SK-N-SH (cell line): ENCODE results near the gene CFAP97. TPM values are rescaled to one million over a fixed set of nuclear protein-coding genes. Genes with fewer than 3 reads are reported as not detected.

ENCODE experiments used
- CTCF ChIA-PET: fragments of 300-600, 350-600 bp; formaldehyde crosslinking; extraction: SDS; loops from one replicate; lab custom pipeline; 2021; lab: Yijun Ruan, JAX
- POLR2A ChIA-PET: fragments of 350-600 bp; sonication (Branson Sonifier 250); formaldehyde crosslinking; extraction: SDS; loops from one replicate; lab custom pipeline; 2020; ENCODE audit warnings: antibody characterized with exemption, inconsistent platforms; lab: Yijun Ruan, JAX
- DNase-seq: peaks from one replicate; pipeline ENCODE4 v3.0.0; 2012
- H2AFZ ChIP-seq: fragments of 200-600 bp; sonication (generic); 2 replicates; pipeline ENCODE4 v1.8.1; 2016; ENCODE audit warnings: antibody characterized with exemption, mild to moderate bottlenecking, low read depth
- H3F3A ChIP-seq: fragments of 200-600 bp; sonication (generic); replicated peaks from 2 replicates; pipeline ENCODE3; 2016; ENCODE audit warnings: antibody characterized with exemption, mild to moderate bottlenecking; ENCODE audit not compliant: insufficient read depth
- H3K27ac ChIP-seq, 2 experiments: fragments of 200-500 bp in 1 of 2; fragments of 200-600 bp in 1 of 2; sonication (Bioruptor generic) in 1 of 2; sonication (generic), shearing (Covaris generic) in 1 of 2; 2 replicates each; pipeline versions ENCODE4 v1.5.1 to v1.6.1; 2014 to 2016; ENCODE audit warnings: low read depth in 2 of 2, inconsistent platforms in 1 of 2, low read length in 1 of 2, mild to moderate bottlenecking in 1 of 2, mixed read lengths in 1 of 2
- H3K27me3 ChIP-seq: fragments of 200-600 bp; sonication (generic), shearing (Covaris generic); 2 replicates; pipeline ENCODE4 v1.6.1; 2016; ENCODE audit warnings: mixed run types; ENCODE audit not compliant: insufficient read depth
- H3K36me3 ChIP-seq, 2 experiments: fragments of 200-500 bp in 1 of 2; fragments of 200-600 bp in 1 of 2; sonication (Bioruptor generic) in 1 of 2; sonication (generic) in 1 of 2; replicated peaks in 1 of 2; 2 replicates each; pipeline versions ENCODE3 to v1.5.1; 2014 to 2016; ENCODE audit warnings: low read length in 1 of 2, mild to moderate bottlenecking in 1 of 2; ENCODE audit not compliant: insufficient read depth in 2 of 2, control insufficient read depth in 1 of 2
- H3K4me1 ChIP-seq, 2 experiments: fragments of 200-500 bp in 1 of 2; fragments of 200-600 bp in 1 of 2; sonication (Bioruptor generic) in 1 of 2; sonication (generic), shearing (Covaris generic) in 1 of 2; 2 replicates each; pipeline versions ENCODE4 v1.5.1 to v1.6.1; 2014 to 2016; ENCODE audit warnings: low read depth in 1 of 2, low read length in 1 of 2, mixed run types in 1 of 2; ENCODE audit not compliant: insufficient read depth in 2 of 2, control insufficient read depth in 1 of 2
- H3K4me2 ChIP-seq: fragments of 200-600 bp; sonication (generic), shearing (Covaris generic); 2 replicates; pipeline ENCODE4 v1.6.1; 2017; ENCODE audit warnings: mixed run types
- H3K4me3 ChIP-seq, 2 experiments: fragments of 200-500 bp in 1 of 2; fragments of 200-600 bp in 1 of 2; sonication (Bioruptor generic) in 1 of 2; sonication (generic), shearing (Covaris generic) in 1 of 2; 2 replicates each; pipeline versions ENCODE4 v1.5.1 to v1.8.1; 2014 to 2016; ENCODE audit warnings: low read depth in 2 of 2, inconsistent platforms in 1 of 2, low read length in 1 of 2, mild to moderate bottlenecking in 1 of 2, mixed read lengths in 1 of 2, moderate library complexity in 1 of 2
- H3K79me2 ChIP-seq: fragments of 200-600 bp; sonication (generic); 2 replicates; pipeline ENCODE4 v1.8.1; 2017; ENCODE audit warnings: mild to moderate bottlenecking; ENCODE audit not compliant: insufficient read depth
- H3K9ac ChIP-seq: fragments of 200-600 bp; sonication (generic); 2 replicates; pipeline ENCODE4 v1.6.1; 2017; ENCODE audit warnings: mixed run types
- H3K9me2 ChIP-seq: fragments of 200-600 bp; sonication (generic); 2 replicates; pipeline ENCODE4 v1.6.1; 2017; ENCODE audit warnings: mixed run types
- H3K9me3 ChIP-seq: fragments of 200-600 bp; sonication (generic); 2 replicates; pipeline ENCODE4 v1.6.1; 2017; ENCODE audit warnings: mixed run types, mild to moderate bottlenecking, moderate library complexity
- H4K20me1 ChIP-seq: fragments of 200-600 bp; sonication (generic); 2 replicates; pipeline ENCODE4 v1.6.1; 2017; ENCODE audit warnings: mild to moderate bottlenecking, mixed run types; ENCODE audit not compliant: insufficient read depth
- CHD2 ChIP-seq: fragments of 150-350 bp; IDR thresholded peaks from 2 replicates; pipeline ENCODE4 v1.6.1; 2018; ENCODE audit warnings: low read length; ENCODE audit not compliant: partially characterized antibody
- CTCF ChIP-seq: fragments of 200-600 bp; sonication (generic); IDR thresholded peaks from 2 replicates; pipeline ENCODE4 v1.6.1; 2017; ENCODE audit warnings: antibody characterized with exemption, mild to moderate bottlenecking, moderate library complexity
- ELF1 ChIP-seq: IDR thresholded peaks from 2 replicates; pipeline ENCODE4 v1.4.0; 2012
- EZH2phosphoT487 ChIP-seq: fragments of 200-600 bp; sonication (generic); IDR thresholded peaks from 2 replicates; pipeline ENCODE4 v1.6.1; 2017; ENCODE audit warnings: low read depth, mixed run types, mild to moderate bottlenecking, antibody characterized with exemption, moderate library complexity, borderline replicate concordance
- FOXJ3 ChIP-seq: sonication (generic); formaldehyde crosslinking; IDR thresholded peaks from 2 replicates; pipeline ENCODE4 v1.5.1; 2020; ENCODE audit warnings: mild to moderate bottlenecking, missing genetic modification reagents
- FOXM1 ChIP-seq: IDR thresholded peaks from 2 replicates; pipeline ENCODE4 v1.4.0; 2012; ENCODE audit warnings: low read depth, mild to moderate bottlenecking
- GABPA ChIP-seq: IDR thresholded peaks from 2 replicates; pipeline ENCODE4 v1.4.0; 2012; ENCODE audit warnings: low read depth, mild to moderate bottlenecking
- GATA2 ChIP-seq: sonication (generic); formaldehyde crosslinking; IDR thresholded peaks from 2 replicates; pipeline ENCODE4 v1.5.0; 2020; ENCODE audit warnings: mild to moderate bottlenecking, missing genetic modification reagents
- IRF3 ChIP-seq: fragments of 150-350 bp; IDR thresholded peaks from 2 replicates; pipeline ENCODE4 v1.6.1; 2016; ENCODE audit warnings: mild to moderate bottlenecking, low read depth, low read length
- MAX ChIP-seq: IDR thresholded peaks from 2 replicates; pipeline ENCODE4 v1.4.0; 2012; ENCODE audit warnings: low read depth
- MEF2A ChIP-seq: IDR thresholded peaks from 2 replicates; pipeline ENCODE4 v1.4.0; 2012; ENCODE audit warnings: low read depth, borderline replicate concordance
- MXI1 ChIP-seq: IDR thresholded peaks from 2 replicates; pipeline ENCODE4 v1.6.1; 2012; ENCODE audit warnings: mild to moderate bottlenecking, low read depth, low read length, improper control_type of control experiment
- NRF1 ChIP-seq: IDR thresholded peaks from 2 replicates; pipeline ENCODE4 v1.6.1; 2012; ENCODE audit warnings: low read depth, mild to moderate bottlenecking, low read length
- PBX3 ChIP-seq: IDR thresholded peaks from 2 replicates; pipeline ENCODE4; 2012
- POLR2AphosphoS5 ChIP-seq: IDR thresholded peaks from 2 replicates; pipeline ENCODE4 v1.6.1; 2012; ENCODE audit warnings: low read depth, low read length
- RCOR1 ChIP-seq: fragments of 150-350 bp; IDR thresholded peaks from 2 replicates; pipeline ENCODE4 v1.6.1; 2017; ENCODE audit warnings: antibody characterized with exemption, low read length
- RFX5 ChIP-seq: IDR thresholded peaks from 2 replicates; pipeline ENCODE4 v1.6.1; 2012; ENCODE audit warnings: mild to moderate bottlenecking, improper control_type of control experiment, low read length
- RXRA ChIP-seq: IDR thresholded peaks from 2 replicates; pipeline ENCODE4 v1.4.0; 2012; ENCODE audit warnings: low read depth, mild to moderate bottlenecking, borderline replicate concordance
- SMC3 ChIP-seq: IDR thresholded peaks from 2 replicates; pipeline ENCODE4 v1.6.1; 2012; ENCODE audit warnings: low read depth, low read length, improper control_type of control experiment
- TCF12 ChIP-seq: IDR thresholded peaks from 2 replicates; pipeline ENCODE4 v1.4.0; 2012
- TEAD4 ChIP-seq: IDR thresholded peaks from 2 replicates; pipeline ENCODE4 v1.4.0; 2012; ENCODE audit warnings: mild to moderate bottlenecking, borderline replicate concordance; ENCODE audit not compliant: insufficient read depth
- USF1 ChIP-seq: IDR thresholded peaks from 2 replicates; pipeline ENCODE4 v1.4.0; 2012; ENCODE audit warnings: low read depth, borderline replicate concordance
- USF2 ChIP-seq: fragments of 150-350 bp; IDR thresholded peaks from 2 replicates; pipeline ENCODE4 v1.6.1; 2017; ENCODE audit warnings: antibody characterized with exemption, low read length, low read depth, borderline replicate concordance
- YY1 ChIP-seq: IDR thresholded peaks from 2 replicates; pipeline ENCODE4 v1.4.0; 2012; ENCODE audit warnings: low read depth, mild to moderate bottlenecking
- ZBTB33 ChIP-seq: IDR thresholded peaks from 2 replicates; pipeline ENCODE4 v1.4.0; 2012; ENCODE audit warnings: low read depth, borderline replicate concordance
- WGBS: methylation state at CpG from one replicate; pipeline ENCODE4 v1.1.6; 2017; ENCODE audit warnings: low lambda C conversion rate; 5-methylcytosine and 5-hydroxymethylcytosine counted together
- polyA plus RNA-seq, 3 experiments: library from polyadenylated mRNA; depleted of rRNA; stranded (reverse); fragments of >200 nt; gene quantifications; 2 replicates each; pipeline ENCODE4 v1.2.3, GENCODE V29; 2012

Gene CFAP97
- 10.6 and 14.1 TPM in 2 replicates for polyA plus RNA-seq (2012; rRNA removed)
- polyA plus RNA-seq (2012; cell fraction: cytosol; rRNA removed), result 18.9 and 23.0 TPM in 2 replicates
- 5.7 and 11.4 TPM in 2 replicates for polyA plus RNA-seq (2012; cell fraction: nucleus; rRNA removed)

- peak; percentile 94 for DNase-seq
- H3K4me3 ChIP-seq, result peak within 1 kb of the TSS; percentile 61 to 72
- no peaks in the 10 kb centered on the region for H3K9me3 ChIP-seq
- peaks cover 64% of the 10 kb centered on the region for H3K79me2 ChIP-seq
- POLR2A ChIA-PET, result no interaction called here
- peaks cover 0 to 9% of the 10 kb centered on the region in 2 experiments for H3K36me3 ChIP-seq
- H4K20me1 ChIP-seq, result no peaks in the 10 kb centered on the region
- peaks cover 18% of the 10 kb centered on the region for H3F3A ChIP-seq
- CTCF ChIA-PET, result interaction anchor here (1.7 to 3.8 kb wide), 2 partner anchors 19 to 20 kb away, joined by 4 to 17 read pairs; no protein-coding TSS in a partner anchor
- peak within 1 kb of the TSS; percentile 94 for H2AFZ ChIP-seq
- 3% methylated on average over 9 of the region's 103 CpGs for WGBS
- peak within 1 kb of the TSS; percentile 93 for H3K4me2 ChIP-seq
- peak within 1 kb of the TSS; percentile 93 for H3K9ac ChIP-seq
- H3K9me2 ChIP-seq, result no peaks in the 10 kb centered on the region
- peaks cover 11 to 15% of the 10 kb centered on the region in 2 experiments; a peak in 3 of 4 replicates for H3K4me1 ChIP-seq
- peak within 1 kb of the TSS; percentile 80 to 84 for H3K27ac ChIP-seq
- H3K27me3 ChIP-seq, result no peaks in the 10 kb centered on the region
- no peak for TF ChIP-seq GATA2 (CRISPR knock-in tag)
- no peak for TF ChIP-seq PBX3
- TF ChIP-seq USF2, result no peak
- no peak for TF ChIP-seq TCF12
- TF ChIP-seq FOXM1, result no peak
- TF ChIP-seq POLR2AphosphoS5, result no peak
- no peak for TF ChIP-seq ZBTB33
- peak; percentile 89; the same call in 1 of the 2 replicates for TF ChIP-seq MXI1
- TF ChIP-seq RFX5, result no peak
- no peak for TF ChIP-seq FOXJ3
- no peak for TF ChIP-seq RXRA
- peak; percentile 53; the same call in 1 of the 2 replicates for TF ChIP-seq MAX
- no peak for TF ChIP-seq MEF2A
- TF ChIP-seq CHD2, result no peak
- TF ChIP-seq YY1, result no peak
- TF ChIP-seq IRF3, result no peak
- TF ChIP-seq EZH2phosphoT487, result no peak
- TF ChIP-seq TEAD4, result 0 out of 2 replicates have a peak, but pooled peaks have one; percentile 29
- TF ChIP-seq NRF1, result peak; percentile 24; the same call in 1 of the 2 replicates
- no peak for TF ChIP-seq CTCF
- TF ChIP-seq ELF1, result 0 out of 2 replicates have a peak, but pooled peaks have one; percentile 36
- no peak for TF ChIP-seq RCOR1
- peak; percentile 49; the same call in 1 of the 2 replicates for TF ChIP-seq GABPA
- TF ChIP-seq SMC3, result no peak
- no peak for TF ChIP-seq USF1
Observed at GRCh38 chr4:185203486-185204237, at the start of gene CFAP97. Gene CFAP97 (minus strand): TSS chr4:185204000. CDS start chr4:185191196, 12,804 bp downstream.
